Breast epithelium (tissue), 4 donors: ENCODE measurements around the gene TBPL2. TPM values are rescaled to one million over a fixed set of nuclear protein-coding genes. Genes with fewer than 3 reads are reported as not detected.

Experiments used
- DNase-seq, 2 donors: peaks; one replicate each; pipeline ENCODE4 v3.0.0-alpha.2; 2019; ENCODE audit warnings: low spot score in 2 of 2
- H3K27ac ChIP-seq, 2 donors: fragments of 200-600 bp; sonication (generic) in 1 of 2; one replicate each; pipeline ENCODE4 v1.5.1; 2016 to 2019; ENCODE audit warnings: mild to moderate bottlenecking in 1 of 2
- H3K27me3 ChIP-seq, 2 donors: fragments of 200-600 bp; sonication (generic) in 1 of 2; one replicate each; pipeline versions ENCODE4 v1.5.1 to v1.6.0; 2017 to 2019; ENCODE audit warnings: control low read depth in 1 of 2, mild to moderate bottlenecking in 1 of 2
- H3K36me3 ChIP-seq: fragments of 200-600 bp; one replicate; pipeline ENCODE4 v1.5.1; 2019
- H3K4me1 ChIP-seq, 2 donors: fragments of 200-600 bp; sonication (generic); one replicate each; pipeline ENCODE4 v1.5.1; 2016 to 2019; ENCODE audit warnings: control low read depth in 1 of 2
- H3K4me3 ChIP-seq, 3 donors: fragments of 200-600 bp; sonication (generic); 1 replicate in 2 of 3; 2 replicates in 1 of 3; pipeline ENCODE4 v1.5.1; 2016 to 2019; ENCODE audit warnings: mild to moderate bottlenecking in 3 of 3, moderate library complexity in 2 of 3
- H3K9me3 ChIP-seq, 2 donors: fragments of 200-600 bp; sonication (generic) in 1 of 2; one replicate each; pipeline ENCODE4 v1.5.1; 2016 to 2019; ENCODE audit warnings: control low read depth in 1 of 2
- CTCF ChIP-seq, 3 donors: fragments of 450-650 bp; IDR thresholded peaks; one replicate each; pipeline ENCODE4 v1.5.1; 2016 to 2017; ENCODE audit warnings: antibody characterized with exemption in 3 of 3, mild to moderate bottlenecking in 3 of 3, moderate library complexity in 3 of 3
- POLR2A ChIP-seq: fragments of 450-650 bp; IDR thresholded peaks from one replicate; pipeline ENCODE4 v1.6.1; 2016; ENCODE audit warnings: antibody characterized with exemption, mild to moderate bottlenecking, moderate library complexity
- POLR2AphosphoS5 ChIP-seq, 3 donors: sonication (generic); formaldehyde crosslinking; IDR thresholded peaks; one replicate each; pipeline ENCODE4 v1.6.1; 2017; ENCODE audit warnings: antibody characterized with exemption in 3 of 3
- intact Hi-C: fragments of 100-400 bp; cut with DNase I; formaldehyde crosslinking; loops from one replicate; pipeline ENCODE4 v1.15.1; 2023; ENCODE audit warnings: low total_unique reads
- total RNA-seq, 3 donors: library from RNA; depleted of rRNA; stranded (reverse); fragments of >200 nt; gene quantifications; one replicate each; pipeline ENCODE4 v1.1.0, GENCODE V29; 2016

TBPL2 gene
- total RNA-seq, 3 donors from 2014 or later = not detected

GRCh38 chr14:55366271-55366670 lies 74.1 kb downstream of the TBPL2 start:
- no peaks in the 10 kb centered on the region for H3K36me3 ChIP-seq
- no peak for TF ChIP-seq POLR2AphosphoS5 (IDR thresholded peaks at IDR 0.05)
- no peak for TF ChIP-seq CTCF (IDR thresholded peaks at IDR 0.05)
- no peak for TF ChIP-seq POLR2A
- H3K9me3 ChIP-seq = no peaks in the 10 kb centered on the region
- intact Hi-C loops = no loop called here
- no peak overlapping the region for H3K27ac ChIP-seq
- no peaks in the 10 kb centered on the region for H3K27me3 ChIP-seq
- no peak overlapping the region for H3K4me3 ChIP-seq
- no peaks in the 10 kb centered on the region for H3K4me1 ChIP-seq
- DNase-seq = no peak

Other genes with a start within 250 kb of the TBPL2 start
- 1 to 10 TPM in 1 of 3 donors, under 1 TPM in 2; under 0.01 to 1.8 (median 0.15) TPM for gene DLGAP5, start 249.0 kb downstream of the TBPL2 start, total RNA-seq
- 10 to 100 TPM; 31.8 to 56.5 (median 34.7) TPM for gene FBXO34, start 169.2 kb downstream of the TBPL2 start, total RNA-seq
- gene ATG14, start 28.8 kb downstream of the TBPL2 start, total RNA-seq = 10 to 100 TPM; 14.6 to 28.0 (median 16.1) TPM
- gene KTN1, start 139.6 kb upstream of the TBPL2 start, total RNA-seq = 100 to 1,000 TPM; 142 to 215 (median 182) TPM